CD4-positive, alpha-beta T cell treated with Interferon gamma for 1 hour (primary cell): ENCODE results near the gene PGRMC2.

Experiments used
- DNase-seq: peaks from one replicate; pipeline ENCODE4 v3.0.0-alpha.2; 2020

Gene PGRMC2, protein sequence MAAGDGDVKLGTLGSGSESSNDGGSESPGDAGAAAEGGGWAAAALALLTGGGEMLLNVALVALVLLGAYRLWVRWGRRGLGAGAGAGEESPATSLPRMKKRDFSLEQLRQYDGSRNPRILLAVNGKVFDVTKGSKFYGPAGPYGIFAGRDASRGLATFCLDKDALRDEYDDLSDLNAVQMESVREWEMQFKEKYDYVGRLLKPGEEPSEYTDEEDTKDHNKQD

DNA sequence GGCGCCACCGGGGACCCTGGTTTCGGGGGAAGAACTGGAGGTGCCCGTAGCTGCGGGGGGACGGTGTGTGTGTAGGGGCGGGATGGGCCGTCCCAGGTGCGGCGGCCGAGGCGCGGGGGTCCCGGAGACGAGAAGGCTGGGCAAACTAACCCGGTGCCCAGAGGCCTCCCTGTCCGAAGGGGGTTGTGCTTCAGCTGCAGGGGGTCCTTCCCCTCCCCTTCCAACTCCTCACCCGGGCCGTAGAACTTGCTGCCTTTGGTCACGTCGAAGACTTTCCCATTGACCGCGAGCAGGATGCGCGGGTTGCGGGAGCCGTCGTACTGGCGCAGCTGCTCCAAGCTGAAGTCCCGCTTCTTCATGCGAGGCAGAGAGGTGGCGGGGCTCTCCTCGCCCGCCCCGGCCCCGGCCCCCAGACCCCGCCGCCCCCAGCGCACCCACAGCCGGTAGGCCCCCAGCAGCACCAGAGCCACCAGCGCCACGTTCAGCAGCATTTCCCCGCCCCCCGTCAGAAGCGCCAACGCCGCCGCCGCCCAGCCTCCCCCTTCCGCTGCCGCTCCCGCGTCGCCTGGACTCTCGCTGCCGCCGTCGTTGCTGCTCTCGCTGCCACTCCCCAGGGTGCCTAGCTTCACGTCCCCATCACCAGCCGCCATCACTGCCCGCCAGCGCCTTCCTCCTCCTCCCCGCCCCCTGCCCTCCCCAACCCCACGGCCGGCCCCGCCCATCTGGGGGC, at the start of gene PGRMC2:
Gene PGRMC2, minus strand, starts transcription at position 673 of the 730 bp plus-strand sequence. Its CDS starts 23 bp downstream, at position 650.
- DNase-seq, result no peak

DNA sequence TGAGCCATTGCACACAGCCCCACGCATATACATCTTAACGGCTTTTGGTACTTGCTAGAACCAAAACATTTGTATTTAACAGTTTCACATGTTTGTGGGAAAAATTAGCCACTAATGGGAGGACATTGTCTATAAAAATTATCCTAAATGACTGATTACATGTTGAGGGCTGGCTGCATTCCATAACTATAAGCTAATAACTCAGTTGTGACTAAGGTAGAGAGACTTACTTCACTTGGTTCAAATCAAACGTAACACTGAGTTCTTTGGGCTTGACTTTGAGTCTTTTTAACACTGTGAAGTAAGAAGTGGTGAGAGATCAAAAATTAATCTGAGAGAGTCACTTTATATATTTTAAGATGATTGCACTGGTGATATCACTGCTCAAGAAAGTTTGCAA, 47.9 kb upstream of the PGRMC2 start:
- DNase-seq, result no peak

DNA sequence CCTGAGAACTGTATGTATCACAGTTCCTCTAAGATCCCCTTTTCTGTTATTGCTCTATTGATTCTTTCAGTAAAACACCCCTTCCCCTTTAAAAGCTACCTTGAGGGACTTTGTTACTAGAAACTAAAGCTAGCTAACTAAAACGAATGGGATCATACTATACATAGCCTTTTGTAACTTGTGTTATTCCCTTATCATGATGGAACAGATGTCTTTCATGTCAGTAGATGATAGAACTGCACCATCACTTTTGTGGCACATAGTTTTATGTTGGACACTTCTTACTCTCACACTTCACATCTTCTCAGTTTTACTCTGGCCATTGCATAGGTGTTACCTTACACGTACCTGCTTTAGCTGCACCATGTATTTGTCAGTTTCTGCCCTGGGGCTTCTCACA, 46.6 kb upstream of the PGRMC2 start:
- no peak for DNase-seq

DNA sequence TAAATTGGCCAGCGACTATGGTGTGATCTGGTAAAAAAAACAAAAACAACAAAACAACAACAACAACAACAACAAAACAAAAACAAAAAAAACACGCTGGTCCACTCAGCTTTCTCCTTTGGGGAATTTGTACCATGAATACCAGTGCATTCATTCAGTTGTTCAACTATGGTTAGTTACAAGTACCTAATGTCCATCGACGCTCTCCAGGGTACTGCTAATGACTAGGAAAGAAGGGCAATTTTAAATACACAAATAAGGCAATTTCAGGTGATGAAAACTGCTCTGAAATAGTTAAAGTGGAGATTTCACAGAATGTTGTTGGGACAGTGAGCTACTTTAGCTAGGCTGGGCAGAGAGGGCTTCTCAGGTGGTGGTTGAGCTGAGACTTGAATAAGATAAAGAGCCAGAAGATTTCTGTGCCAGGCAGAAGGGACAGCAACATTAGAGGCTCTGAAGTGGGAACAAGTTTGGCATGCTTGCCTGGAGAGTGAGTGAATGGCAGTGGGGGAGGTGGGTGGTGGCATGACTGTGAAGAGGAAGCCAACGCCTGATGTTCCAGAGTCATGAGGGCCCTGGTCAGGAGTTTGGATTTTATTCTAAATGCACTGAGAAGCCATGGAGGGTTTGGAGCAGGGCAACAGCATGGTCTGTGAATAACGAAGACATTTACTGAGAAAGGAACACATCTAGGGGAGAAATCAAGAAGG, 45.9 kb upstream of the PGRMC2 start:
- no peak for DNase-seq

DNA sequence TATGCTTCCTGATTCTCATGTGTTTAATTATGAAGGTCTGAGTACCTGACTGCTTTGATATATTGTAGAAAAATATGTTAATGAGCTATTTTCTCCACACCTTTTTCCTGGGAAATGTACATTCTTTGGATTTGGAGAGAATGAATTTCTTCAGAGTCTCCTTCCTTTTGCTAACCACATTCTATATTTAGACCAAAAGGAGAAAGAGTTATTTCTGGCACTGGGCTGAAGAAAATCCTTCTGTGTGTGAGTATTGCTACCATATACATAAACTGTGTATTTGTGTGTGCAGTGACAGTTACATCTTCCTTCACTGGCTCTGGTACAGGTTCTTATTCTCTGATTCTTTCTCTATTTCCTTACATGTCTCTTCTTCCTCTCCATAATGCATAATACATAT, 44.5 kb upstream of the PGRMC2 start:
- DNase-seq, result no peak

DNA sequence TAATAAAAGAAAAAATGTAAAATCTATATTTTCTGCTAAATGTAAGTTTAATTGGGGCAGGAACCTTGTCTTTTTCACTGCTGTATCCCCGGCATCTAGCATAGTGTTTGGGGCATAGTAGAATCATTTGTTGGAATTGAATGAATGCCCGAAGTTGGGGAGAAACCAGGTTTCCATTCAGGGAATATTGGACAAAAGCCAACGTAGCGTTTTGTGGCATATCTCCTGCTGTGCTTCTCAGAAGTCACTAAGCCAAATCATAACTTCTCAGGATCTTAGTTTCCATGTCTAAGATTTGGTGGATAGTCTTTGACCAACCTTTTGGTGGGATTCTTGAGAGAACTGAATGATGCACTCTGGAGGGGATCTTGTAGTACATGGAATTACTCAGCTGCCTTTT, 42.0 kb upstream of the PGRMC2 start:
- DNase-seq, result no peak

DNA sequence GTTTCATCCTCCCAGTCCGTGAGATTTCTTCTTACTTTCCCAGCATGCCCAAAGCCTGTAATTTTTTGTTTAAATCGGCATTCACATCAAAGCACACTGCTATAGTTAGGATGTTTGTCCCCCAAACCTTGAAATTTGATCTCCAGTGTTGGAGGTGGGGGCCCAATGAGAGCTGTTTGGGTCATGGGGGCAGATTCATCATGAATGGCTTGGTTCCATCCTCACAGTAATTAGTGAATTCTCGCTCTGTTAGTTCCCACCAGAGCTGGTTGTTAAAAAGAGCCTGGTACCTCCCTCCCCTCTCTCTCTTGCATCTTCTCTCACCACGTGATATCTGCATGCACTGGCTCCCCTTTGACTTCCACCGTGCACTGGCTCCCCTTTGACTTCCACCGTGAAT, 40.5 kb upstream of the PGRMC2 start:
- no peak for DNase-seq

DNA sequence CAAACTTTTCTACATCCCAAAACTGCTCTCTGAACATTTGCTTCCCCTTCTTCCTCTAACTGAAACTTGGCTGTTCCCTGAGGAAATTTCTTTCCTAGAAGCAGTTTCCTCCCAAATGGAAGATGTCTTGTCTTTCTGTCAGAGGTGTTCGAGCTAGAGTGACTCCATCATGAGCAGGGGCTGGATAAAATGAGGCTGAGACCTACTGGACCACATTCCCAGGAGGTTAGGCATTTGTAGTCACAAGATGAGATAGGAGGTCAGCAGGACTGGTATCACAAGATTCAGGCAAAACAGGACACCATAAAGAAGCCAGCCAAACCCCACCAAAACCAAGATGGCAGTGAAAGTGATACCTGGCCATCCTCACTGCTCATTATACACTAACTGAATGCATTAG, 35.8 kb upstream of the PGRMC2 start:
- no peak for DNase-seq

DNA sequence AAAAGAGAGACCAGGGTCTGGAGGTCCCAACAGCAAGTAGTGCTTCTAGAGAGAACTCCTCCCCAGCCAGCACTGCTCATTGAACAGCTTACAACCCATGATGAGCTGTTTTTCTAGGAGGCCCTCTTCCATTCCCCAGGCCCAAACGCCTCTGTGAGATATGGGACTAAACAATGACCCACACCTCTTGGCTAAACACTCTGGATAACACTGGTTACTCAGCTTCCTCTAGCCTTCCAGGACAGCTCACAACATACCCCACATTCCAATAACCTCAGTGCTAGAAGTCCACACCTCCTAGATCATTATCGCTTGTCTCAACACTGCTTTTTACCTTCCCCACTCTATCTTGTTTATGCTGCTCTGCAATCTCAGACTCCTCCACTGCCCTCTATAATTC, 35.4 kb upstream of the PGRMC2 start:
- DNase-seq, result no peak

DNA sequence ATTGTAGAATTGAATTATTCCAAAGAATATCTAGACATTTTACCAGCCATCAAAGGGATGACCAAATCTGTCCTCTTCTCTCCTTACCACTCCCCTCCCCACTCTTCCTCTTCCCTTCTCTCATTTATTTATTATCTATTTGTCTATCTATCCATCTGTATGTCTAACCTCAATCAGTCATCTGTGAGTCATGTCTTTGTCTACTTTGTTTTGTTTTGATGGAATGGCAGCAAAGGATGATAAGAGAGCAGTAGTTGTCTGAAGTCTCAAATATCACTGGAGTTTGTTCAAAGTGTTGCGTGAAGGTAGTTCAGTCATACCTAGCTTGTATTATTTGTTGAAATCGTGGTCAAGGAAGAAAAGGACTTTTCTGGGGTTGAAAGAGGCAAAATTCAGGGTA, 34.7 kb upstream of the PGRMC2 start:
- no peak for DNase-seq

DNA sequence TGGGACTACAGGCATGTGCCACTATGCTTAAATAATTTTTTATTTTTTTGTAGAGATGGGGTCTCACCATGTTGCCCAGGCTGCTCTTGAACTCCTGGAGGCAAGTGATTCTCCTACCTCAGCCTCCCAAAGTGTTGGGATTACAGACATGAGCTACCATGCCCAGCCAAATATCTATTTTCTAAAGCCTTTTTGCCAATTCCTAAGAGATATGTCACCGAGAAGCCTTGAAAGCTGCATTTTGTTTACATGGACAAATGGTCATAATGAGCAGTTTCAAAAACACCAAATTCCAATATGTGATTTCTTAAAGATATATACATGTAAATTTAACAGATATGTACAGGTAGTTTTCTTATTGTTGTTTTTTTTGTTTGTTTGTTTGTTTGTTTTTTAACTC, 33.0 kb upstream of the PGRMC2 start:
- DNase-seq, result no peak

DNA sequence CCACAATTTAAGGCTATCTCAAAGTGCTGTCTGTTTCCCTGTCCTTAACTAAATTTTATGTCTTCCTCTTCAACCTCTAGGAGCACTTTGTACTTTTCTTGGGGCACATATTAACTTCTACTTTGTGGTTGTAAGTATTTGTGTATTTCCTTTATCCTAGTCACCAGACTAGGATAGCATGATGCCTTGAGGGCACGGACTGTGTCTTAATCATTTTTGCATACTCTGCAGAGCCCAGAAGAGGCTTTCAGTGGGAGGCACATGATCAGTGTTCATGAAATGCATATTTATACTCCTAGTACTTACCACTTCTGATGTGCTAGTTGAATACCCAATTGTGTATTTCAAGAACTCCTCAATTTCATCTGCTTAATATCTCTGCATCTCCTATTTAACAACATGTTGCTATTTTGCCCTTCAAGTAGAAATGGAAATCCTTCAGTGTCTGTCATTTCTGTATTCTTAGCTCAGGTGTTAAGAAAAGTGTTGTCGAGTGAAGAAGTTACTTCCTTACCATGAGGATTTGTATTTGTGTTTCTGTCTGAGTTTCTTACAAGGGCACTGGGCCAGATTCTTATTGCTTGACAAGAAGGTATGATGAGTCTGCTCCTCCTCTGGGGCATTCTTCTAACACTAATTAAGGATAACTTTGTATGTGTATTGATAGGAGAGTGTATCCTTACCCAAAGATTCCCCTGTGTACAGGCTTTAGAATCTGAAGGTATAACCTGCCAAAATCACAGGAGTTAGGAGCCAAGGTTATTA, 28.3 kb upstream of the PGRMC2 start:
- DNase-seq, result no peak

DNA sequence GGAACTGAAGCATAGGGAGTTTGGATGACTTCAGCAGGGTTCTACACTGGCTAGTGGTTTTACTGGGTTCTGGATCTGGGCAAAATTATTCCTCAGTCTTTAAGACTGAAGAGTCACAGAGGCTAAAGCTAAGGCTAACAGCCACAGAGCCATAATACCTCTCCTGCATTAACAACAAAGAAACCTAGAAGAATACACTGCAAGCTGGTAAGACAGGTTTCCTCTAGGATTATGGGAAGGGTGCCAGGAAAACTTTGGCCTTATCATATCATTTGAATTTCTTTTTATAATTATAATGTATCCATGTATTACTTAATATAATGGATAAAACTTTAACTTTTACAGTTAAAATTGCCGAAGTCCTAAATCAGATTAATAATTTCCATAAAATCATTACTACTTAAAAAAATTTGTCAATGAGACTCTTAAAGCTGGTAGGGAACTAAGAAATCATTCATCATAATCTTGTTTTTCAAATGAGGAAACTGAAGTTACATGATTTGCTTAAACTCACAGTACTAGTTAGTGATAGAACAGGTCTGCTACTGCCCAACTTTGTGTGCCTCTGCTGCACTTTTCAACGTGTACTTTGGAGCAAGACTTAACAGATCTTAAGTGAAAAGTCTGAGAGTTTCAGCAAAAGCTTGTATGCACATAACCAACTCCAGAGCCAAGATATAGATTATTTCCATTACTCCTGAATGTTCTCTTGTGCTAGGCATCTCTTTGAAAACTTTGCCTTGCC, 24.2 kb upstream of the PGRMC2 start:
- DNase-seq, result no peak

DNA sequence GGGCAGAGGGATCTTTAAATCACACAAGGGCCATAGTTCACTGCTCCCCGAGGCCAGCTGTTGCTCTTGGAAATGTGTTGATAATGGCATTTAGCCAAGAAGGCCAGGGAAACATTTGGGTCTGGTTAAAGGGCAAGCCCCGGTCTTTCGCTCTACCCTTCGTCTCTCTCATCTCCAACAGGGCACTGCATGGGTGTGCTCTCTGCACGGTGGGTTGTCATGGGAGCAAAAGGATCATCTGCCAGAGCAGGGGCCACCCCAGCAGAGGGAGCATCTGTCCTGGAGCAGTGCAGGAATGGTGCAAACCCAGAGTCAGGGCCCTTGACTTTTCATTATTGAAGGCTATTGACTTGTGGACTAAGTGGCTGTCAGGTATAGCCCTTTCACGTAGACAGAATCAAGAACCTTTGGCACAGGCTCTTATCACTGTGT, 22.7 kb upstream of the PGRMC2 start:
- no peak for DNase-seq

DNA sequence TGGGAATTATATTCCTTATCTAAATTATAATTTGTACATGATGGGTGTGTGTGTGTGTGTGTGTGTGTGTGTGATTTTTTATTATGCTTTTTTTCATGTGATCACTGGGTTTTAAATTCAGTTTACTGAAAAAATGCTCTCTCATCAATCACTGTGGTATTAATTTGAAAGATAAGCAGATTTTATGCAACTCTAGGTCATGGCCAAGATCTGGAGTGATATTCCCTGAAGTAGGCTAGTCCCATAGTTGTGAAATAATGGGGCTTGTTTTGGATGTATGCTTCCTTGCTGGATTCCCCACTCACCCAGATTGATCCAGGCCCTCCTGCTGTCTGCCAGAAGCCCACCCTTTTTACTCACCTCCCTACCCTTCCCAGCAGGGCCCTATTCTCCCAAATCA, 22.0 kb upstream of the PGRMC2 start:
- no peak for DNase-seq

DNA sequence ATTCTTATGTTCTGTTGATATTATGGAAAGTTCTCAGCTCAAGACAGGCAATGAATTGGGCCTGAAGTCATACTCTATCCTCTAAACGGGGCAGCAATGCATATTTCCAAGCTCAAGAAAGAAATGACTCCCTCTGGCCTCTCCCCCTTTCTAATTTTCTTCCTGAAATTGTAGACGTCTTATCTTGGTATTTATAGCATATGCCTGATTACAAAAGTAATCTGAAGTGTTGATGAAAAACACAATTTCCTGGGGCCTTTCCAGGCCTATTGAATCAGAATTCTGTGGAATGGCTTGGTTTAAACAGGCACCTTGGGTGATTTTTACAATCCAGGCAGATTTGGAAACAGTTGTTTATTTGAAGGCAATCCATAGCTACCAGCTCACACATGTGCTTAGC, 21.4 kb upstream of the PGRMC2 start:
- DNase-seq, result no peak

DNA sequence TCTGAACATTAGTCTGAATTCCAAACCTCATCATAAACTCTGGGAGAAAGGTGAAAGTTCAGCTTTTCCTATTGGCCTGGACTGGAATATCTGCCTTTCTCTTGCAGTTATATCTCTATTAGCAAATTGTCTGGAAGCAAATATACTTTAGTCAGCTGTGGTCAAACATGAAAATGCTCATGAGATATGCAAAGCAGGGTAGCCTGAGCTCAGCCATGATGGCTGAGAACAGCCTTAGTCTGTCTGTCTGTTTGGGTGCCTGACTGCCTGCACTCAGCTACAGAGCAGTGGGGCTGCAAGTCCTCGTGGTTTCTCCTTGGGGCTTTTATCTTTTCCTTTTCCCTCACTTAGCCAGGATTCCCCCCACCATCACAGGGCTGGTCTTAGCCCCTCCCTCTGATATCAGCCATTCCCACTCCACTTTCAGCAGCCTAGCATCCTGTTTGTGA, 19.5 kb upstream of the PGRMC2 start:
- no peak for DNase-seq

DNA sequence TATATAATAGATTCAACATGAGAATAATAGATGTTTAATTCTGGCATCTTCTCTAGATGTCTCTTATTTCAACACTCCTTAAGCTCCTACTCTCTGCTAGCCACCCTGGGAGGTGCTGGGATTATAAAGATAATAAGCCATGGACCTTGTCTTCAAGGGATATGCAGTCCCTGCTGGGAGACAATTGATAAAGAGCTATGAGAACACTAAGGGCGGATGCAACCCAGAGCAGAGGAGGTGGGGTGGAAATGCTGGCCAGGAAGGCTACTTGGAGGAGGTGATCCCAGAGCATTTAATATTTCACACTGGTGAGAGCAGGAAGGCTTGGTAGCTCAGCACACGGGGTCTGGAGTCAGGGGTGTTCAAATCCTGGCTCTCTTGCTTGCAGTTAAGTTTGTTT, 18.3 kb upstream of the PGRMC2 start:
- no peak for DNase-seq

DNA sequence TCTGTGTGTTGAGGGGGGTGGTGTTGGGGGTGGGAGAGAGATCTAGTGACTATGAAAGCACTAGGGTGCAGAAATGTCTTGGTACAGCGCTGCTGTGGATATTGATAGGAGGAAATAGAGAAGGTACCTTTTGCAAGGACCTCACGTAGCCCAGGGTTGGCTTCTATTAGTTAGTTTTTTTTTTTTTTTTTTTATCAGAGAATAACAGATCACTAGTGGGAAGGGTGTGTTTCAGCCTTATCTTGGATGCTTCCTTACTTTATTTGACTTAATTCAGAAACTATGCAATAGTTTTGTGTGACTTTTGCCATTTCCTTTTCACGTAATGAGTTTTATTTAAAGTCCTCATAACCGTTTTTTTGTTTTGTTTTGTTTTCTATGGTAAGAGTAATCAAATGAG, 16.4 kb upstream of the PGRMC2 start:
- DNase-seq, result no peak

DNA sequence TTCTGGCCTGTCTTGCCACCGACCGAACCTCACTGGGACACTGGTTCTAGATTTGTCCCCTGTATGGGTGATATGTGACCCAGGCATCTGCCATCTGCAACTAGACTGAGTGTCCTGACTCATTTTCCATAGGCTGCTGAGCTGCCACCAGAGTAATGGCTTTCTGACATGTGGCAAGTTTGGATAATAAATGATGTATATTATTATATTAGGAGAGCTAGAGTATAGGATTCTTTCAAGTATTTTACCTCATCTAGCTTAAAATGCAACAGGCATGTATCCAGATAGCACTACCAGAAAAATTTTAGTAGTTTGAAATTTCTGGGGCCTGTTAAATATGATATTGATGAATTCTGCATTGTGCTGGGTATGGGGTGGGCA, 15.8 kb upstream of the PGRMC2 start:
- DNase-seq, result no peak

DNA sequence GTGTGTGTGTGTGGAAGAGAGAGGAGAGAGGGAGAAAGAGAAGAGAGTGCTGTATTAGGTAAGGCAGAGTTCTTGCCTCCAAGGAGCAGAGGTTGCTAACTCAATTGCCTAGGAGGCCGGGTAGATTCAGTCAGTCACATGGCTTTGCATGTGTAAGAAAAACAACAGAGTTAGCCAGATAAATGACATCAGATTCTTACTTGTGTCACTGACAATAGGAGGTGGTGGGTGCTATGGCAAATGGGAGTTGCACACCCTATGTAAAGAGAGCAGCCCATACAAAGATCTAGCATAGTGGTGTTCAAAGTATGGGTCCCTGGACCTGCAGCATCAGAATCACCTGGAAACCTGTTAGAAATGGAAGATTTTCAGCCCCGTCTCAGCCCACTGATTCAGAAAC, 14.4 kb upstream of the PGRMC2 start:
- DNase-seq, result no peak

DNA sequence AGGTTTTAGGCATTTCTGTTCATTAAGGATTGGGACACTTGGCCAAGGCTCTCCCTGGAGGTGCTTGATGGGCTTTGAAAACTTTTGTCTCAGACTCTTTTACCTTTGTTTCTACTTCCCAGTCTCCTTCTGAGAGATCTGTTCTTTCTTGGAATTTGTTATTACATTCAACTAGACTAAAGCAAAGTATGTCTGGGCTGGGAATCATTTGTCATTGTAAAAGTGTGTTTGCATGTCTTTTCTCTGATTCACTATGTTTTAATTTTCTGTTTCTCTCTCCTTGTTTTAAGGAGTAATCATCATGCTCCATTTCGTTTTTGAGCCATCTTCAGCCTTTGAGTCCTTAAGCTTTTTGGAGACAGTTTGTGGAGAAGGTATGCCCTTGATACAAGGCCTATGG, 12.2 kb upstream of the PGRMC2 start:
- no peak for DNase-seq

DNA sequence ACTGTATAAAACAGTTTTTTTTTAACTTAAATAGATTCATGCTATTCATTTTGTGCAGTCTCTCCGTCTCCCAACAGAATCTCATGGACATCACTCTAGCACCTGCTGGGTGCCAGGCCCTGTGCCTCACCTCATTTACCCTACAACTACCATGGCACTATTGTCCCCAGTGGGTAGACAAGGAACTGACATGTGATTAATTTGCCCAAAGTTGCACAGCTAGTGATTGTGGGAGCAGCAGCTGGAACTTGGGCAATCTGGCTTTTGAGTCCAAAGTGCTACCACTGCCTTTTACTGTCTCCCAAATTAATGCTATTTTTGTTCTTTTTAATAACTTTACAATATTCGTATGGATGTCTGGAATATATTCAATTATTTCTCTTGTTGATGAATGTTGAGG, 11.2 kb upstream of the PGRMC2 start:
- DNase-seq, result no peak
